Lower leg skin (tissue), 3 donors: Measurements from ENCODE around the gene SLC29A3.

Source experiments
- POLR2A ChIP-seq, 2 donors: fragments of 450-650 bp; IDR thresholded peaks; one replicate each; pipeline ENCODE4 v1.6.1; 2016 to 2017; ENCODE audit warnings: antibody characterized with exemption in 2 of 2, mild to moderate bottlenecking in 1 of 2, moderate library complexity in 1 of 2
- TF ChIP-seq, protein P1 (sequence below), 3 donors: fragments of 450-650 bp; IDR thresholded peaks; one replicate each; pipeline ENCODE4 v1.5.1; 2016; ENCODE audit warnings: antibody characterized with exemption in 3 of 3, mild to moderate bottlenecking in 3 of 3, moderate library complexity in 2 of 3

DNA sequence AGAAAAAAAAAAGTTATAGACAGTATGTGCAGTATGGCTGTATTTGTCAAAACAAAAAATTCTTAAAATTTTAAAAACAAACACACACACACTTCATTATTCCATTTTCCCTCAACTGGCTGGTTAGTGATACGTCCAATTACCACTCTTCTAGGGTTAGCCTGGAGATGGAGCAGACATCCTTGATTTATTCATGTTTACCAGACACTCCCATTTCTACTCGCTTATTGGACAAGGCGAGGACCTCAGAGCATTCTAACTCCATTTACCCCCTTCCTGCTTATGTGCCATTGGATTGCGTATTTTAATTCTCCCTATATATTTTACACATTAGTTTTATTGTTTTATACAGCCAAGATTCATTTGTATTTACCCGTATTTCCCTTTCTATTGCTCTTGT, 69.1 kb downstream of the SLC29A3 start:
- TF ChIP-seq, protein P1, sequence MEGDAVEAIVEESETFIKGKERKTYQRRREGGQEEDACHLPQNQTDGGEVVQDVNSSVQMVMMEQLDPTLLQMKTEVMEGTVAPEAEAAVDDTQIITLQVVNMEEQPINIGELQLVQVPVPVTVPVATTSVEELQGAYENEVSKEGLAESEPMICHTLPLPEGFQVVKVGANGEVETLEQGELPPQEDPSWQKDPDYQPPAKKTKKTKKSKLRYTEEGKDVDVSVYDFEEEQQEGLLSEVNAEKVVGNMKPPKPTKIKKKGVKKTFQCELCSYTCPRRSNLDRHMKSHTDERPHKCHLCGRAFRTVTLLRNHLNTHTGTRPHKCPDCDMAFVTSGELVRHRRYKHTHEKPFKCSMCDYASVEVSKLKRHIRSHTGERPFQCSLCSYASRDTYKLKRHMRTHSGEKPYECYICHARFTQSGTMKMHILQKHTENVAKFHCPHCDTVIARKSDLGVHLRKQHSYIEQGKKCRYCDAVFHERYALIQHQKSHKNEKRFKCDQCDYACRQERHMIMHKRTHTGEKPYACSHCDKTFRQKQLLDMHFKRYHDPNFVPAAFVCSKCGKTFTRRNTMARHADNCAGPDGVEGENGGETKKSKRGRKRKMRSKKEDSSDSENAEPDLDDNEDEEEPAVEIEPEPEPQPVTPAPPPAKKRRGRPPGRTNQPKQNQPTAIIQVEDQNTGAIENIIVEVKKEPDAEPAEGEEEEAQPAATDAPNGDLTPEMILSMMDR (IDR thresholded peaks at IDR 0.05) = no peak
- no peak for TF ChIP-seq POLR2A (IDR thresholded peaks at IDR 0.05)
